ENCODE data around the gene PRCD.
"Not testable (repeated sequence)": the region's sequence is repeated elsewhere in the genome, so short reads cannot be mapped to it uniquely, and the experiment has no call there.

PRCD gene

GRCh38 chr17:76523084-76524037, 16.5 kb upstream of the PRCD start:
- Histone ChIP-seq H3K36me3 (ENCODE audit: control insufficient read depth, insufficient read depth, low read length) (no peaks in the 10 kb centered on the region), H3K4me3 (ENCODE audit: low read depth, low read length) (no peak overlapping the region), H3K9me3 (ENCODE audit: control insufficient read depth, insufficient read depth, low read length) (no peaks in the 10 kb centered on the region), H3K4me1 (ENCODE audit: control insufficient read depth, insufficient read depth, low read length) (no peaks in the 10 kb centered on the region), H3K9ac (ENCODE audit: low read depth, low read length) (no peak overlapping the region), H3K27me3 (ENCODE audit: control insufficient read depth, insufficient read depth, low read length) (peaks cover 5% of the 10 kb centered on the region)

GRCh38 chr17:76524598-76525512, 15.0 kb upstream of the PRCD start:
- no peaks in the 10 kb centered on the region for H3K9me3 ChIP-seq (ENCODE audit: control insufficient read depth, insufficient read depth, low read length)
- H3K36me3 ChIP-seq (ENCODE audit: control insufficient read depth, insufficient read depth, low read length), result no peaks in the 10 kb centered on the region
- no peak overlapping the region for H3K4me3 ChIP-seq (ENCODE audit: low read depth, low read length)
- H3K4me1 ChIP-seq (ENCODE audit: control insufficient read depth, insufficient read depth, low read length), result no peaks in the 10 kb centered on the region
- H3K27me3 ChIP-seq (ENCODE audit: control insufficient read depth, insufficient read depth, low read length), result peaks cover 5% of the 10 kb centered on the region
- H3K9ac ChIP-seq (ENCODE audit: low read depth, low read length), result no peak overlapping the region

GRCh38 chr17:76525513-76525833, 14.4 kb upstream of the PRCD start:
- H3K4me1 ChIP-seq (ENCODE audit: control insufficient read depth, insufficient read depth, low read length), result not testable (repeated sequence)

GRCh38 chr17:76527016-76527415, 12.8 kb upstream of the PRCD start:
- H3K9me3 ChIP-seq (ENCODE audit: control insufficient read depth, insufficient read depth, low read length); H3K9ac ChIP-seq (ENCODE audit: low read depth, low read length); H3K4me3 ChIP-seq (ENCODE audit: low read depth, low read length); H3K4me1 ChIP-seq (ENCODE audit: control insufficient read depth, insufficient read depth, low read length); H3K27me3 ChIP-seq (ENCODE audit: control insufficient read depth, insufficient read depth, low read length); H3K36me3 ChIP-seq (ENCODE audit: control insufficient read depth, insufficient read depth, low read length): not testable (repeated sequence)

More at GRCh38 chr17:76525513-76525833, 14.4 kb upstream of the PRCD start:
- not testable (repeated sequence) for H3K9ac ChIP-seq (ENCODE audit: low read depth, low read length); H3K4me3 ChIP-seq (ENCODE audit: low read depth, low read length); H3K36me3 ChIP-seq (ENCODE audit: control insufficient read depth, insufficient read depth, low read length); H3K9me3 ChIP-seq (ENCODE audit: control insufficient read depth, insufficient read depth, low read length); H3K27me3 ChIP-seq (ENCODE audit: control insufficient read depth, insufficient read depth, low read length)

- Histone ChIP-seq H3K4me1 (ENCODE audit: control insufficient read depth, insufficient read depth, low read length) (no peaks in the 10 kb centered on the region), H3K9me3 (ENCODE audit: control insufficient read depth, insufficient read depth, low read length) (no peaks in the 10 kb centered on the region), H3K4me3 (ENCODE audit: low read depth, low read length) (no peak overlapping the region), H3K36me3 (ENCODE audit: control insufficient read depth, insufficient read depth, low read length) (no peaks in the 10 kb centered on the region), H3K27me3 (ENCODE audit: control insufficient read depth, insufficient read depth, low read length) (peaks cover 5% of the 10 kb centered on the region), H3K9ac (ENCODE audit: low read depth, low read length) (no peak overlapping the region)
These were observed 12.3 kb upstream of the PRCD start for GRCh38 chr17:76527430-76528111.

GRCh38 chr17:76528156-76528527, 11.7 kb upstream of the PRCD start:
- Histone ChIP-seq H3K27me3 (ENCODE audit: control insufficient read depth, insufficient read depth, low read length) (peaks cover 5% of the 10 kb centered on the region), H3K4me3 (ENCODE audit: low read depth, low read length) (no peak overlapping the region), H3K36me3 (ENCODE audit: control insufficient read depth, insufficient read depth, low read length) (no peaks in the 10 kb centered on the region), H3K4me1 (ENCODE audit: control insufficient read depth, insufficient read depth, low read length) (no peaks in the 10 kb centered on the region), H3K9ac (ENCODE audit: low read depth, low read length) (no peak overlapping the region), H3K9me3 (ENCODE audit: control insufficient read depth, insufficient read depth, low read length) (no peaks in the 10 kb centered on the region)

- Histone ChIP-seq H3K9me3 (ENCODE audit: control insufficient read depth, insufficient read depth, low read length) (no peaks in the 10 kb centered on the region), H3K36me3 (ENCODE audit: control insufficient read depth, insufficient read depth, low read length) (no peaks in the 10 kb centered on the region), H3K4me3 (ENCODE audit: low read depth, low read length) (no peak overlapping the region), H3K27me3 (ENCODE audit: control insufficient read depth, insufficient read depth, low read length) (peaks cover under 1% of the 10 kb centered on the region), H3K4me1 (ENCODE audit: control insufficient read depth, insufficient read depth, low read length) (no peaks in the 10 kb centered on the region), H3K9ac (ENCODE audit: low read depth, low read length) (no peak overlapping the region)
These were observed 11.2 kb upstream of the PRCD start for GRCh38 chr17:76528528-76529223.

GRCh38 chr17:76529224-76530094, 10.4 kb upstream of the PRCD start:
- no peaks in the 10 kb centered on the region for H3K27me3 ChIP-seq (ENCODE audit: control insufficient read depth, insufficient read depth, low read length)
- H3K4me3 ChIP-seq (ENCODE audit: low read depth, low read length), result no peak overlapping the region
- H3K4me1 ChIP-seq (ENCODE audit: control insufficient read depth, insufficient read depth, low read length), result no peaks in the 10 kb centered on the region
- H3K9ac ChIP-seq (ENCODE audit: low read depth, low read length), result no peak overlapping the region
- H3K36me3 ChIP-seq (ENCODE audit: control insufficient read depth, insufficient read depth, low read length), result no peaks in the 10 kb centered on the region
- H3K9me3 ChIP-seq (ENCODE audit: control insufficient read depth, insufficient read depth, low read length), result no peaks in the 10 kb centered on the region

GRCh38 chr17:76530095-76530723, 9.6 kb upstream of the PRCD start:
- Histone ChIP-seq H3K4me3 (ENCODE audit: low read depth, low read length) (no peak overlapping the region), H3K4me1 (ENCODE audit: control insufficient read depth, insufficient read depth, low read length) (no peaks in the 10 kb centered on the region), H3K9ac (ENCODE audit: low read depth, low read length) (no peak overlapping the region)

GRCh38 chr17:76530811-76531485, 8.9 kb upstream of the PRCD start:
- no peak overlapping the region for H3K4me3 ChIP-seq (ENCODE audit: low read depth, low read length)
- H3K4me1 ChIP-seq (ENCODE audit: control insufficient read depth, insufficient read depth, low read length), result no peaks in the 10 kb centered on the region
- no peaks in the 10 kb centered on the region for H3K9me3 ChIP-seq (ENCODE audit: control insufficient read depth, insufficient read depth, low read length)
- H3K36me3 ChIP-seq (ENCODE audit: control insufficient read depth, insufficient read depth, low read length), result no peaks in the 10 kb centered on the region
- H3K9ac ChIP-seq (ENCODE audit: low read depth, low read length), result no peak overlapping the region
- peaks cover under 1% of the 10 kb centered on the region for H3K27me3 ChIP-seq (ENCODE audit: control insufficient read depth, insufficient read depth, low read length)

More at GRCh38 chr17:76530095-76530723, 9.6 kb upstream of the PRCD start:
- Histone ChIP-seq H3K9me3 (ENCODE audit: control insufficient read depth, insufficient read depth, low read length) (no peaks in the 10 kb centered on the region), H3K27me3 (ENCODE audit: control insufficient read depth, insufficient read depth, low read length) (no peaks in the 10 kb centered on the region), H3K36me3 (ENCODE audit: control insufficient read depth, insufficient read depth, low read length) (no peaks in the 10 kb centered on the region)

Measured in iPS-15b (cell line).